ENCODE measurements around the gene HYAL1.

The HYAL1 gene

DNA sequence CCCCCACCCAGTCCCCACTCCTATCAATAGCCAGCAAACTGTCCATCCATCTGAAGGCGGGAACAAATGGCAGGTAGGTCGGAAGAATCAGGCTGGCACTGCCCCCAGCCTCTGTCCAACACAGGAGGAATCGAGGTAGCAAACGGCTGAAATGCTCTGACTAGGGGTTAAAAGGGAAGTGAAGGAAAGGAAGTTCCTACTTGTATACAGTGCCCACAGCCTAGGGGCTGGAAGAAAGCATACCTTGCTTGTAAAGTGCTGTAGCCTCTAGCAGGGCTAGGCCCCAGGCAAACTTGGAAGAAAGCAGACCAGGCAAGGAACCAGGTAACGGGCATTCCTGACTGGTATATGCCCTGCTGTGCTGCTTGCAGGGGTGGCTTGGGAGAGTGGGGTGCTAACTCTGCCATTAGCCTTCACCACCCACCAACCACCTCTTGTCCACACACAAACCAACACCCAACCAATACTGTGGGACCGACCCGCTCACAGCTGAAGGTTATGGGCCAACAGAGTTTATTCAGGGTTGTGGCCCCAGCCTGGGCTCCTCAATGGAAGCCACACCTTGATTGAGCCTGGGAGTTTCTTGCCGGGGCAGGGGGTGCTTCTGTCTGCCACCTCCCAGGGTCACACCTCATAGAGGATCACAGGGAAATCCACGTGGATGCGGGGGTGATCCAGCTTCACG, 22.3 kb upstream of the HYAL1 start:
- FAIRE-seq (no peak), DNase-seq (ENCODE audit: insufficient read length, low spot score) (no peak)
- TF ChIP-seq, protein P1, sequence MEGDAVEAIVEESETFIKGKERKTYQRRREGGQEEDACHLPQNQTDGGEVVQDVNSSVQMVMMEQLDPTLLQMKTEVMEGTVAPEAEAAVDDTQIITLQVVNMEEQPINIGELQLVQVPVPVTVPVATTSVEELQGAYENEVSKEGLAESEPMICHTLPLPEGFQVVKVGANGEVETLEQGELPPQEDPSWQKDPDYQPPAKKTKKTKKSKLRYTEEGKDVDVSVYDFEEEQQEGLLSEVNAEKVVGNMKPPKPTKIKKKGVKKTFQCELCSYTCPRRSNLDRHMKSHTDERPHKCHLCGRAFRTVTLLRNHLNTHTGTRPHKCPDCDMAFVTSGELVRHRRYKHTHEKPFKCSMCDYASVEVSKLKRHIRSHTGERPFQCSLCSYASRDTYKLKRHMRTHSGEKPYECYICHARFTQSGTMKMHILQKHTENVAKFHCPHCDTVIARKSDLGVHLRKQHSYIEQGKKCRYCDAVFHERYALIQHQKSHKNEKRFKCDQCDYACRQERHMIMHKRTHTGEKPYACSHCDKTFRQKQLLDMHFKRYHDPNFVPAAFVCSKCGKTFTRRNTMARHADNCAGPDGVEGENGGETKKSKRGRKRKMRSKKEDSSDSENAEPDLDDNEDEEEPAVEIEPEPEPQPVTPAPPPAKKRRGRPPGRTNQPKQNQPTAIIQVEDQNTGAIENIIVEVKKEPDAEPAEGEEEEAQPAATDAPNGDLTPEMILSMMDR (IDR thresholded peaks at IDR 0.05; ENCODE audit: insufficient read depth, missing control alignments) = no peak

DNA sequence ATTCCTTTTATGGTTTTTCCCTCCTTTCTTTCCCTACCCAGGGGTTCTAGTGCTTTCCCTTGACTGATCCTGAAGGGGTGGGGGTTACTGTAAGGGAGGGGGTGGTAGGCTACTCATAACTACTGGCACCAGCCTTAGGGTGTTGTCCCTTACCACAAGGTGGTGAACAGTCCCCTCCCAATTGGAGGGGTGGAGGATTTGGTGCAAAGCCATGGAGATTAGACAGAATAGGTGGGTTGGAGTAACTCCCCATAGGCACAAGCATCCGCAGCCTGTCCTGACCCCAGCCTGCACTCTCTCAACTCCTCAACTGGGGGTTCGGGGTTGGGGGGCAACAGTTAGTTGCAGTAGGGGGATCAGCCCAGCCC, 21.7 kb upstream of the HYAL1 start:
- DNase-seq (ENCODE audit: insufficient read length, low spot score) (no peak), FAIRE-seq (no peak)
- TF ChIP-seq, protein P1 (IDR thresholded peaks at IDR 0.05; ENCODE audit: insufficient read depth, missing control alignments) = no peak

DNA sequence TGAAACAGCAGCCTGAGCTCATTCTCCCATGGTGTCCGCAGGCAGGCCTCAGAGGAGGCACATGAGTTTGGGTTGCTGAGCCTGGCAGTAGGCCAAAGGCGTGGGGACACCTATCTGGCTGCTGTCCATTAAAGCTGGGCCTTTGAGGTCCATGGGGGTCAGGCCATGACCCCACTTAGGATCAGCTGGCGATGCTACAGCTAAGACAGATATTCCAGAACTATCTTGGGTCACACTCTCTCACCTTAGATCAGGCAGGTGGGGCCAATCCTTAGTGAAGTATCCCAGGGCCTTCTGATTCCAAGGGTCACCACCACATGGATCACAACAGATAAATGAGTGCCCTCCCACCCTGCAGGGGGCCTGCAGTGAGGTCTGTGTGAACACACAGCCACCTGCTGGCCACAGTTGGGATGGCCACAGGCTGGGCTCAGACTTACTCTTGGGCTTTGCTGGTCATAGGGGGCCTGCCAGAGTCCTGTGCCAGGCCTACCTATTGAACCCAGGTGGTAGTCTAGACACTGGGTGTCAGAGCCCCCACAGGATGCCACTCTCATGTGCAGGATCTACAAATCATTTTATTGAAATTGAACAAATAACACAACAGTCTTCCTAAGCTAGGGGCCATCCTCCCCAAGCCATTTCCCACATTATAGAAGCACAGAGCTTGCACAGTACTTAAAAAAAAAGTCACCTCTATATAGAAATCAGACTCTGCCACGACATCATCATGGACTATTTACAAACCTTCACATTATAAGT, 21.2 kb upstream of the HYAL1 start:
- FAIRE-seq = no peak
- DNase-seq (ENCODE audit: insufficient read length, low spot score) = peak; percentile 77
- TF ChIP-seq, protein P1 (IDR thresholded peaks at IDR 0.05; ENCODE audit: insufficient read depth, missing control alignments) = peak; percentile 68

DNA sequence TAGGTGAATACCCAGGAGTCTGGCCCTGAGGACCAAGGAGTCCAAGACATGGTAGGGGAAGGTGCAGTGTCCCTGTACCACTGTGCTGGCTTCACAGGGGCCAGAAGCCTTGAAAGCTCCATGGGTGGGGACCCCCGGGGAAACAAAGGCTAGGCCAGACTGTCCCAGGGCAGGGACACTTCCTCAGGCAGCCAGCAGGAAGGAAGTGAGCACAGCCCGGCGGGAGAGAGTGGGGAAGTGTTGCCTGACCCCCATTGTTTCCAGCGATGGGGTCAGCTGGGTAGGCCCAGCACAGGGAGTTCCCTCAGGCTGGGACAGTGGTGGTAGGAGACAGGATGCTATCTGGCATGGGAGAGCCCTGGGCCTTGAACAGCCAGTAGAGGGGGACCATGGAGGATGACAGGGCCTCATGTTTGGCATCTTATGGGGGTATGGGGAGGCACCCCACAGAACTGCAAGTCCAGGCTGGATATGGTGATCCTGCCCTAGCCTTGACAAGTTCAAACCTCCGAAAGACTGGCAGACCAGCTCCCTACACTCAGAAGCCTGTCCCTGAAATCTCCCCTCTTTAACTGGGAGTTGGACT, 20.3 kb upstream of the HYAL1 start:
- no peak for DNase-seq (ENCODE audit: insufficient read length, low spot score)
- TF ChIP-seq, protein P1 (IDR thresholded peaks at IDR 0.05; ENCODE audit: insufficient read depth, missing control alignments) = no peak
- no peak for FAIRE-seq

DNA sequence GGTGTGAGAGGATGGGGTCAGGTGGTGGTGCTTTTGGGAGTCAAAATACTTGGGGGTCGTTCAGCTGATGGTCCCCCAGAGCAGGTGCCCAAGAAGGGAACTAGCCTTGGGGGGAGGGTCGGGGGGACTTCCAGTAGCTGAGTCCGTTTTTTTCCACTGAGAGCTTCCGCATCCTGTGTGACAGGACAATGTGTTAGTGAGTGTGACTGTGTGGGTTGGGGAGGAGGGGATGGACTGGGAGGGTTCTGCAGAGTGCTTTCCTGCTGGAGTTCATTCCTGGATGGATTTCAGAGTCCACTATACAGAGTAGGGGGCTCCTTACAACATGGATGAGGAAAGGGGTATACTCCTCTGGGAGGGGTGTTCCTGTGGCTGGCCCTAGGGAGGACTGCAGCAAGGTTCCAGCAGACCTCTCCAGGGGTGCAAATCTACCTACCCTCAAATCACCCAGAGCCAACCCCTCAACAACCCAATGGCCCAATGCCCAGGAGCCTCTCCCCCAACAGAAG, 19.8 kb upstream of the HYAL1 start:
- DNase-seq (ENCODE audit: insufficient read length, low spot score) = no peak

DNA sequence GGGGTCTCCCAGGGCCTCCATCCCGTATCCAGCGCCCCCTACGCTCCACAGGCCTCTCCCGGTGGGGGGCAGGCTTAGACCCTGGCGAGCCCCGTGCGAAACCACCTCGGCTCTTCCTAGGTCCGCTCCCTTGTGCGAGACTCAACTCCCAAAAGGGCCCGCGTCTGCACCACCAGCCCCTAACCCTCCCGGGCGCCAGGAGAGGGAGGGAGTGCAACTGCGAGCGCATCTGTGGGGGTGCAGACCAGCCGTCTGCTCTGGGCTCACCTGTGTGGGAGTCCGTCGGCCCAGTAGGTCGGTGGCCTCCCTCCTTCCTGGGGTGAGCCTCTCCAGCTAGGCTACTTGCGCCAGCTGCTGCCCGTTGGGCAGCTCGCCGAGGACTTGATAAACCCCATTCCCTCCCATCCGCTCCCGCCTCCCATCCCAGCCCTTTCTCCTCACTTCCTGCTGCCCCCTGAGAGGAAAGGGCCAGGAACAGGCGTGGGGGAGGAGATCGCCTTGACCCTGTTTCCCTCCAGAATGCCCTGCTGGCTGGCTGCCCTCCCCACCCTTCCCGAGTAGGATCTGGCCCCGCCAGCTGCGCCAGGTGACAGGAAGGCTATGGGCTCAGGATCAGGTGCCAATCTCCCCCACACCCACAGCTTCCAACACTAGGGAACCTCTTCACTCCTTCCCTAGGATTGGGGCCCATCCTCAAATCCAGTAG, 19.2 kb upstream of the HYAL1 start, which contains the start of gene HYAL2:
HYAL2 (minus strand) TSS at position 360 of the 706 bp plus-strand sequence. CDS start 2,256 bp downstream, outside the sequence.
- DNase-seq (ENCODE audit: insufficient read length, low spot score) (no peak), FAIRE-seq (no peak)
- TF ChIP-seq, protein P1 (IDR thresholded peaks at IDR 0.05; ENCODE audit: insufficient read depth, missing control alignments) = peak; percentile 4

More for the DNA sequence above, 19.8 kb upstream of the HYAL1 start:
- TF ChIP-seq, protein P1 (IDR thresholded peaks at IDR 0.05; ENCODE audit: insufficient read depth, missing control alignments) = no peak
- FAIRE-seq = no peak

Data from D721Med (cell line).